ENCODE results near the gene UVSSA.

The UVSSA gene

GRCh38 chr4:1403591-1404572 lies 56.9 kb downstream of the UVSSA start:
- Mint-ChIP-seq H3K9me3 (ENCODE audit: low read depth) (no peaks in the 10 kb centered on the region), H3K27ac (no peak overlapping the region), H3K4me3 (peak overlapping the region; percentile 13), H3K27me3 (peaks cover 15% of the 10 kb centered on the region), H3K4me1 (ENCODE audit: low read depth) (peaks cover 2% of the 10 kb centered on the region), H3K36me3 (no peaks in the 10 kb centered on the region)

GRCh38 chr4:1404573-1405253 lies 57.7 kb downstream of the UVSSA start:
- Mint-ChIP-seq H3K9me3 (ENCODE audit: low read depth) (no peaks in the 10 kb centered on the region), H3K4me1 (ENCODE audit: low read depth) (peaks cover 2% of the 10 kb centered on the region), H3K4me3 (no peak overlapping the region), H3K27ac (no peak overlapping the region), H3K27me3 (peaks cover 19% of the 10 kb centered on the region), H3K36me3 (no peaks in the 10 kb centered on the region)

GRCh38 chr4:1405254-1405635 lies 58.2 kb downstream of the UVSSA start:
- no peak overlapping the region for H3K27ac Mint-ChIP-seq
- peaks cover 2% of the 10 kb centered on the region for H3K4me1 Mint-ChIP-seq (ENCODE audit: low read depth)
- no peaks in the 10 kb centered on the region for H3K9me3 Mint-ChIP-seq (ENCODE audit: low read depth)
- peak overlapping the region; percentile 38 for H3K4me3 Mint-ChIP-seq
- no peaks in the 10 kb centered on the region for H3K36me3 Mint-ChIP-seq
- H3K27me3 Mint-ChIP-seq: peaks cover 19% of the 10 kb centered on the region

- H3K4me3 Mint-ChIP-seq: no peak overlapping the region
- H3K36me3 Mint-ChIP-seq: no peaks in the 10 kb centered on the region
- peaks cover 2% of the 10 kb centered on the region for H3K4me1 Mint-ChIP-seq (ENCODE audit: low read depth)
- no peaks in the 10 kb centered on the region for H3K9me3 Mint-ChIP-seq (ENCODE audit: low read depth)
- H3K27ac Mint-ChIP-seq: no peak overlapping the region
- H3K27me3 Mint-ChIP-seq: peaks cover 22% of the 10 kb centered on the region
These were observed 58.8 kb downstream of the UVSSA start for GRCh38 chr4:1405636-1406393.

- Mint-ChIP-seq H3K9me3 (ENCODE audit: low read depth) (no peaks in the 10 kb centered on the region), H3K36me3 (no peaks in the 10 kb centered on the region), H3K27me3 (peaks cover 27% of the 10 kb centered on the region), H3K4me1 (ENCODE audit: low read depth) (peaks cover 2% of the 10 kb centered on the region), H3K4me3 (peak within 1 kb of the TSS; percentile 38), H3K27ac (no peak within 1 kb of the TSS)
These were observed 59.5 kb downstream of the UVSSA start, which contains the start of gene NKX1-1 for GRCh38 chr4:1406394-1406980. NKX1-1 (minus strand) TSS chr4:1406442; CDS start chr4:1406442, 0 bp downstream.

GRCh38 chr4:1406981-1407656 lies 60.1 kb downstream of the UVSSA start:
- H3K4me1 Mint-ChIP-seq (ENCODE audit: low read depth): peaks cover 2% of the 10 kb centered on the region
- no peak overlapping the region for H3K4me3 Mint-ChIP-seq
- peaks cover 29% of the 10 kb centered on the region for H3K27me3 Mint-ChIP-seq
- no peaks in the 10 kb centered on the region for H3K36me3 Mint-ChIP-seq
- H3K9me3 Mint-ChIP-seq (ENCODE audit: low read depth): no peaks in the 10 kb centered on the region
- no peak overlapping the region for H3K27ac Mint-ChIP-seq

GRCh38 chr4:1407657-1408333 lies 60.8 kb downstream of the UVSSA start:
- no peaks in the 10 kb centered on the region for H3K9me3 Mint-ChIP-seq (ENCODE audit: low read depth)
- peaks cover 29% of the 10 kb centered on the region for H3K27me3 Mint-ChIP-seq
- no peak overlapping the region for H3K27ac Mint-ChIP-seq
- no peak overlapping the region for H3K4me3 Mint-ChIP-seq
- H3K36me3 Mint-ChIP-seq: no peaks in the 10 kb centered on the region
- H3K4me1 Mint-ChIP-seq (ENCODE audit: low read depth): peaks cover 2% of the 10 kb centered on the region

- Mint-ChIP-seq H3K27ac (no peak overlapping the region), H3K36me3 (no peaks in the 10 kb centered on the region), H3K4me1 (ENCODE audit: low read depth) (peaks cover 2% of the 10 kb centered on the region), H3K9me3 (ENCODE audit: low read depth) (no peaks in the 10 kb centered on the region), H3K4me3 (no peak overlapping the region), H3K27me3 (peaks cover 32% of the 10 kb centered on the region)
These were observed 61.4 kb downstream of the UVSSA start for GRCh38 chr4:1408418-1408817.

GRCh38 chr4:1409079-1409478 lies 62.1 kb downstream of the UVSSA start:
- Mint-ChIP-seq H3K4me1 (ENCODE audit: low read depth) (peaks cover 2% of the 10 kb centered on the region), H3K27me3 (peaks cover 36% of the 10 kb centered on the region), H3K27ac (no peak overlapping the region), H3K4me3 (no peak overlapping the region), H3K9me3 (ENCODE audit: low read depth) (no peaks in the 10 kb centered on the region), H3K36me3 (no peaks in the 10 kb centered on the region)

GRCh38 chr4:1409491-1410425 lies 62.8 kb downstream of the UVSSA start:
- no peaks in the 10 kb centered on the region for H3K36me3 Mint-ChIP-seq
- H3K27ac Mint-ChIP-seq: no peak overlapping the region
- no peak overlapping the region for H3K4me3 Mint-ChIP-seq
- H3K27me3 Mint-ChIP-seq: peaks cover 36% of the 10 kb centered on the region
- peaks cover 2% of the 10 kb centered on the region for H3K4me1 Mint-ChIP-seq (ENCODE audit: low read depth)
- H3K9me3 Mint-ChIP-seq (ENCODE audit: low read depth): no peaks in the 10 kb centered on the region

GRCh38 chr4:1410491-1411325 lies 63.7 kb downstream of the UVSSA start:
- Mint-ChIP-seq H3K9me3 (ENCODE audit: low read depth) (no peaks in the 10 kb centered on the region), H3K4me1 (ENCODE audit: low read depth) (peaks cover 4% of the 10 kb centered on the region), H3K36me3 (no peaks in the 10 kb centered on the region), H3K4me3 (no peak overlapping the region), H3K27me3 (peaks cover 38% of the 10 kb centered on the region), H3K27ac (no peak overlapping the region)
